Right ventricle myocardium superior (tissue), 1 donor: ENCODE data around the gene CDR2L. TPM values are rescaled to one million over a fixed set of nuclear protein-coding genes. Genes with fewer than 3 reads are reported as not detected.
"Not testable (repeated sequence)": the region's sequence is repeated elsewhere in the genome, so short reads cannot be mapped to it uniquely, and the experiment has no call there.

Experiments
- ATAC-seq: fragments of 200-7000 bp; cut with Tn5 transposase; one replicate; pipeline ENCODE4 v1.9.1; 2020; ENCODE audit warnings: mild to moderate bottlenecking; ENCODE audit not compliant: poor library complexity
- DNase-seq: peaks from one replicate; pipeline ENCODE4 v3.0.0-alpha.2; 2020
- intact Hi-C: fragments of 100-400 bp; cut with DNase I; formaldehyde crosslinking; loops from one replicate; pipeline ENCODE4 v1.11.2; 2022
- total RNA-seq: library from RNA; stranded (reverse); fragmentation: NEBNext Ultra II Directional; extraction: Animal tissue kit (Norgen Biotek cat#: 25700); gene quantifications from one replicate; pipeline ENCODE4 v1.2.1, GENCODE V29; 2021
- donor health status: DM: no; HTN: yes; CAD: no; lungs with severe emphysema.

Gene CDR2L
- total RNA-seq, 1 donor from 2014 or later: 18.4 TPM

DNA sequence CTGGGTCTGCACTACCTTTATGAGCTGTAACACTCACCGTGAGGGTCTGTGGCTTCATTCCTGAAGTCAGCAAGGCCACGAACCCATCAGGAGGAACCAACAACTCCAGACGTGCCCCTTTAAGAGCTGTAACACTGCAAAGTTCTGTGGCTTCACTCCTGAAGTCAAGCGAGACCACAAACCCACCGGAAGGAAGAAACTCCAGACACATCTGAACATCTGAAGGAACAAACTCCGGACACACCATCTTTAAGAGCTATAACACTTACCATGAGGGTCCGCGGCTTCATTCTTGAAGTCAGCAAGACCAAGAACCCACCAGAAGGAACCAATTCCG is 37.9 kb downstream of the CDR2L start:
- ATAC-seq, intact Hi-C loops, DNase-seq: not testable (repeated sequence)

DNA sequence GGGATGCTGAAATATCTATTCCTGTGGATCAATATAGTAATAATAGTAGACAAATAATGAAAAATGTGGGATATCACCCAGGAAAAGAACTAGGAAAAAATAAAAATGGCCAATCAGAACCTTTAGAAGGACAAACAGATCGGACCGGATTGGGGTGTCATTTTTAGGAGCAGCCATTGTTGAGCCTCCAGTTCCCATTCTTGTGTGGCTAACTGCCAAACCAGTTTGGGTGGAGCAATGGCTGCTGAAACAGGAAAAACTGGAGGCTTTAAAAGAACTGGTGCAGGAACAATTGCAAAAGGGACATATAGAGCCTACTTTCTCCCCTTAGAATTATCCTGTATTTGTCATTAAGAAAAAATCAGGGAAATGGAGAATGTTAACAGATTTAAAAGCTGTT is 39.2 kb downstream of the CDR2L start:
- DNase-seq, intact Hi-C loops, ATAC-seq: not testable (repeated sequence)

DNA sequence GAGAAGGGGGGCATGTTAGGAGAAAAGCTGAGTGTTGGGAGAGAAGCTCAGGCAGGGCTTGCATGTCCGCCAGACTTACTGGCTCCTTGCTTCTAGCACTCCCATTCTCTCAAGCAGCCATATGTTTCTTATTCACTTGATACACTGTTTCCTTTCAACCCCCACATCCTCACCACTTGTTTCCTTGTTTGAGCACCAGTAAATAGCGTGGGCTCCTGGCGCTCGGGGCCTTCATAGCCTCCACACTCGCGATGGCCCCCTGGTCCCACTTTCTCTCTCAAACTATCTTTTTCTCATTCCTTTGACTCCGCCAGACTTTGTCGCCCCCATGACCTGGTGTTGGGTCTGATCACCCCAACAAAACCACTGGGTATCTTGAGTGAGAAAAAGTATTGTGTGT is 42.7 kb downstream of the CDR2L start:
- ATAC-seq (no peak), DNase-seq (no peak)
- intact Hi-C loops: loop anchor here (10.0 kb wide), 1 partner anchor 45 kb away; the partner anchor contains the start of gene CDR2L

DNA sequence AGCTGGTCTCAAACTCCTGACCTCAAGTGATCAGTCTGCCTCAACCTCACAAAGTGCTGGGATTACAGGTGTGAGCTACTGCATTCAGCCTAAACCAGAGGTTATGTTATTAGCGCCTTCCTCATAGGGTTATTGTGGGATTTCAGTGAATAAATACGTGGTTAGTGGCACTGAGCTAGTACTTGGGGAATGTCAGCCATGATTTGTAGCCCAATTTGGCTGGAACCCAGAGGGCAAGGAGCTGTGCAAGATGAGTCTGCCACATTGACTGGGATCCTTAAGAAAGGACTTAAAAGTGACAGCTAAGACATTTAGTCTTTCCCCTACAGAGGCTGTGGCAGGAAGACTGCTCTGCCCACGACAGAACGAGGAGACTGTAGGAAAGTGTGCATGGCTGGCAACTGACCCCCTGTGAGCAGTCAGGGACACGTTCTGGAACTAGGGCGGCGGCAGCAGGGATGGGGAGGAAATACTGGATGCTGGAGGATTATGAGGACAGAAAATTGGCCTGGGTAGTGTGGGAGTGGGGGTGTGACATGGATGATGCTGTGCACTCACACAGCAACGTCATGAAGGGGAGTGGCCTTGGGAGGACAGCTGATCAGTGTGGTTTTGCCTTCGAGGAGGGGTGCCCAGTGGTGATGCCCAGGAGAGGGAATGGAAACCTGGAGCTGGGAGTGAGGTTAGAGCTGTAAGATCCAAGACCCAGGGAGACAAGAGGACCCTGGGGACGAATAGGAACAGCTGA is 44.7 kb downstream of the CDR2L start:
- intact Hi-C loops: loop anchor here (10.0 kb wide), 1 partner anchor 47 kb away; the partner anchor contains the start of gene CDR2L
- ATAC-seq (peak; percentile 7), DNase-seq (peak; percentile 80)

DNA sequence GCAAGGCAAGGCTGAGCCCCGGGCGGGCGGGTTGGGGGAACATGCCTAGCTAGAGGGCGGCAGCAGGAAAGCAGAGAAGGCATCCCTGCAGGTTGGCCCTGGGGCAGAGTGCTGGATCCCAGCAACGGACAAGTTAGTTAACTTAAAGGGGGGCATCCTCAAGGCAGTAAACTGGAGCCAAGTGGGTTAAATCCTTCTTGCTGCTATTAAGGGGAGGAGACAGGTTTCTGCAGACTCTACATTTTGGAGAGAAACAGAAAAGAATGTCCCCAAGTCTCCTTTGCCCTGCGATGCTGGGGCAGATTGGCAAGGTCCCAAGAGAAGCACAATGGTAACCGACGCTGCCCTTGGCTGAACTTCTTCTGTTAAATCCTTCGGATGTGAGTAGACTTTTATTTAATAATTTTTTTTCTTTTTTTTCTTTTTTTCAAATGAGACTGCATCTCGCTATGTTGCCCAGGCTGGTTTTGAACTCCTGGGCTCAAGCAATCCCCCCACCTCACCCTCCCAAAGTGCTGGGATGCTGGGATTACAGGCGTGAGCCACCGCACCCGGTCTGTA is 45.4 kb downstream of the CDR2L start:
- ATAC-seq: no peak
- intact Hi-C loops: loop anchor here (10.0 kb wide), 1 partner anchor 48 kb away; the partner anchor contains the start of gene CDR2L
- DNase-seq: no peak

DNA sequence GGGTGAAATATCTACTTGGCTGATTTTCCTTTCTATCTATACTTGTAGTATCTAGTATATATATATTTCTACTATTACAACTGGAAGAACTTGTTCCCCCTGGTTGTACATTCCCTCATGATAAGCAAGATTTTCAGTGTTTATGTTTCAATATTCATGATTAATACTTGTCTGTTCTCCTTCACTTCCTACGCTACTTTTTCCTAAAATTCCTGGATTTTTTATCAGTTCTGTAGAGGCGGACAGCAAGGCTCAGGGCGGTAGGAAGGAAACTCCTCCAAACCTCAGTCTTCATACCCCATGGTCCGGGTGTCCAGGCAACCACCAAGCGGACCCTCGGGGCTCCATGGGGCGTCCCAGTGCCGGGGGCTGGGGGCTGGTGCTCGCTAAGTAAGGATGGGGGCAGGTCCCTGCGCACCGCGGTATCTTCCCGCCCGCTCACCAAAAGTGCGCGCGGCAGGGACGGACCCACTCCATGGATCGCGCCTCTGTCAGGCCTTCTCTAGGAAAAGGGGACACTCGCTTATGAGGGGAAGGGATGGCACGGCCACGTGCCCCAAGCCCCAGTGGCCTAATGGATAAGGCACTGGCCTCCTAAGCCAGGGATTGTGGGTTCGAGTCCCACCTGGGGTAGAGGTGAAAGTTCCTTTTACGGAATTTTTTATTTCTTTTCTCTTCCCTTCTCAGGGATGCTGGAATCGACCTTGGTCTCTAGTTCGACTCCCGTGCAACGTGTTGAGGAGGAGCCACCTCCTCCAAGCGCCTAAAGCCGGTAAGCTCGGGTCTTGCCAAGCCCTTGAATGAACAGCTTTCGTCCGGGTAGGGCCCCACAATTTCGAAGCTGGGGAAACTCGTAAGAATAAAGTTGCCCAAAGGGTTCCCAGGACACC is 46.2 kb downstream of the CDR2L start:
- intact Hi-C loops: loop anchor here (10.0 kb wide), 1 partner anchor 49 kb away; the partner anchor contains the start of gene CDR2L
- DNase-seq: peak; percentile 94
- peak; percentile 81 for ATAC-seq

DNA sequence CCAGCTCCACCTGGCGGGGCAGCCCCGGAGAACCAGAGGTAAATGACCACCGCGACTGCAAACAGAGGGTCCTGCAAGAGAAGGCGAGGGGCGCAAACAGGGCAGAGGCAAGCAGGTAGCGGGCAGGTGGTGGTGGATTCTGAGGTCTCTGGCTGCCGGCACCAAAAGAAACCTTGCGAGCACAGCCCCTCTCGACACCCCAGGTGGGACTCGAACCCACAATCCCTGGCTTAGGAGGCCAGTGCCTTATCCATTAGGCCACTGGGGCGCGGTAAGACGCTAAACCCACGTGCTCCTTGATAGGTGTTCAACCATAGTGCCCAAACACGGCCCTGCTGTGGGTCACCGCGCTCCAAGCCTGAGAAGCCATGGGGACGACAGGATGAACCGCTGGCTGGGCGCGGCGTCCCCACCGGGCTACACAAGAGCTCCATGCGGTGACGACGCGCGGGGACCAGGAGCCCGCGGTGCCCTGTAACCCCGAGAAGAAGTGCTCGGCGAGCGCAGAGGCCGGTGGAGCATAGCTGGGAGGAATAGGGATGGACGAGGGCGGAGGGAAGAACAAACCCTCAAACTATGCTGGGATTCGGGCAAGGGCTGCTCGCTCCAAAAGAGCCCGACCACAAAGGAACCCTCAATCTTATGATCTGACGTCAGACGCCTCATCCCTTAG is 46.9 kb downstream of the CDR2L start:
- intact Hi-C loops: loop anchor here (10.0 kb wide), 1 partner anchor 50 kb away; the partner anchor contains the start of gene CDR2L
- ATAC-seq (peak; percentile 80), DNase-seq (peak; percentile 89)

DNA sequence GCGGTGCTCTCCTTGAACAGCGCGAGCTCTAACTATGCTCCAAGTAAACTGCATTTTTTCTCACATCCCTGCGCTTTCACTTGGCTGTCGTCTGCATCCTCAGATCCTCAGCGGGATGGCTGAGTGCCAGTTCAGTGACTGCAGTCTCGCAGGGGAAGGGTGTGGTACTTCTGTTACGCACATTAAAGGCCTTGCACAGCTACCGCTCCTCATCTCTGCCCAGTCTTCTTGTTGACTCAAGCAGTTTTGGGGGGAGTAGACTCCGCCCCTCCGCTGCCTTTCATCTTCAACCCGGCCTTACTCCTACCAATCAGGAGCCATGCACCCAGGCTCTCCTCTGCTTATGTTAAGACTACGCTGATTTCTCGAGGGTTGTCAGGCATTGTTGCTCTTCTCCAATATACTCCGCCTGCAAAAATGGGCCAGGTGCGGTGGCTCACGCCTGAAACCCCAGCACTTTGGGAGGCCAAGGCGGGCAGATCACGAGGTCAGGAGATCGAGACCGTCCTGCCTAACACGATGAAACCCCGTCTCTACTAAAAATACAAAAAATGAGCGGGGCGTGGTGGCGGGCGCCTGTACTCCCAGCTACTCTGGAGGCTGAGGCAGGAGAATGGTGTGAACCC is 49.3 kb downstream of the CDR2L start:
- DNase-seq (peak; percentile 93), ATAC-seq (peak; percentile 40)
- intact Hi-C loops: loop anchor here (10.0 kb wide), 1 partner anchor 52 kb away; the partner anchor contains the start of gene CDR2L

DNA sequence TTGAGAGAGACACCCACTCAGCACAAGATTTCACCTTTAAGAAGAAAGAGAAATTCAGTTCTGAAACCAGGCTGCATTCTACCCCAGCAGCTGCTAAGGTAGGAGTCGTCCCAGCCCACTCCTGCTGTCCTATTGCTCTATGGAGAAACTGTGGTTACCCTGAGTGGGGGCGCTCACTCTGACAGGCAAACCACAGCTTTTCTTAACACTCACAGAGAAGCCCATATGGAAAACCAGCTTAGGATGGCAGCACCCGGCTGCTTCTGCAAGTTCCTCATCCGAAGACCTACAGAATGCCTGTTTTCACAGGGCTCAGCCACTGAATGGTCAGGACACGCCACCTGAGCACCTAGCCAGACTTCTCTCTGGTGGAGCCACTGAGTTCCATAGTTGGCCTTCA is 51.8 kb downstream of the CDR2L start:
- no peak for ATAC-seq
- intact Hi-C loops: loop anchor here (10.0 kb wide), 1 partner anchor 54 kb away; the partner anchor contains the start of gene CDR2L
- no peak for DNase-seq

DNA sequence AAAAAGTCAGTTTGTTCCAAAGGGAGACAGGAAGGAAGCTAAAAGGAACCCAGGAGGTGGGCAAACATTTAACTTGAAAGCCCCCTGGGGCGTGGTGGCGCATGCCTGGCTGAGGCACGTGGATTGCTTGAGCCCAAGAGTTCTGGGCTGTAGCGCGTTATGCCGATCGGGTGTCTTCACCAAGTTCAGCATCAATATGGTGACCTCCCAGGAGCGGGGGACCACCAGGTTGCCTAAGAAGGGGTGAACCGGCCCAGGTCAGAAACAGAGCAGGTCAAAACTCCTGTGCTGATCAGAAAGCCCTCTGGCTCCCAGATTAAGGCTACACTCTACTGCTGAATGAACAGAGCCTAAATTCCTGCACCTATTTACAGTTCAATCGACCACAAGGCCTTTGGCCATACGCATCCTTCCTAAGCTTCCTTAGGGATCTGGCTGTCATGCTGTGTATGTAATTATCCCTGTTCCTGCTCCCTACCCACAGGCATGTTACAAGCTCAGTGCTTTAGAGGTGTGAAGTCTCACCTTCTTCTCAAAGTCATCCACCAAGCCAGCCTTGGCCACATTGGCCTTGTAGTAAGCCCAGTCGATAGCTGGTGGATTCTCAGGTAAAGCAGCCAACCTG is 54.3 kb downstream of the CDR2L start:
- no peak for DNase-seq
- intact Hi-C loops: no loop called here
- ATAC-seq: no peak

DNA sequence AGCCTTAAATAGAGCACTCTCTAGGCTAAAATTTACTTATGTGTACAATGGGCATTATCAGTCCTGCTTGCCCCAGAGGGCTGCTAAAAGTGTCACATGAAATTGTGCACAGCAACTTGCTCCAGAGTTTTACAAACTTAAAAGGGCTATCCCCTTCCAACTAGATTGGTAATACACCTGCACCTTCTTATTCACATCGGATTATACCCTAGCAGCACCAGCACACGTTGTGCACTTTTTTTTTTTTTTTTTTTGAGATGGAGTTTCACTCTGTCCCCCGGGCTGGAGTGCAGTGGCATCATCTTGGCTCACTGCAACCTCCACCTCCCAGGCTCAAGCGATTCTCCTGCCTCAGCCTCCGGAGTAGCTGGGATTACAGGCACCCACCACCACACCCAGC is 56.4 kb downstream of the CDR2L start:
- intact Hi-C loops, DNase-seq, ATAC-seq: not testable (repeated sequence)

DNA sequence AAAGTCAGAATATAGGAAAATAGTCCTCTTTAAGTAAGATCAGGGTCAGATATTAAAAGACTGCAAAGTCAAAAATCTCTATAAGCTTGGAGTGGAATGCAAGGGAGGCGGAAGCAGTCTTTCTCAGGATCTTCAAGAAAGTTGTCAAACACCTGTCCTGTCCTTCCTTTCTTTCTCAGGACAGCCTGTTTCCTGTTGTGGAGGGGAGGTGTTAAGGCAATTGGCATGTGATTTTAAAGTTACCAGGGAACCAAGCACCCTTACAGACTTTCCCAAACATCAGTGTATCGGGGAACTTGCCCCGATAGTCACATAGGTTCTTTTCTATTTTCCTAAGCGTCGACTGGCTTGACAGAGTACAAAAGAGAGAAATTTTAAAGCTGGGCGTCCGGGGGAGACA is 57.3 kb downstream of the CDR2L start:
- DNase-seq: no peak
- ATAC-seq: no peak
- intact Hi-C loops: no loop called here

DNA sequence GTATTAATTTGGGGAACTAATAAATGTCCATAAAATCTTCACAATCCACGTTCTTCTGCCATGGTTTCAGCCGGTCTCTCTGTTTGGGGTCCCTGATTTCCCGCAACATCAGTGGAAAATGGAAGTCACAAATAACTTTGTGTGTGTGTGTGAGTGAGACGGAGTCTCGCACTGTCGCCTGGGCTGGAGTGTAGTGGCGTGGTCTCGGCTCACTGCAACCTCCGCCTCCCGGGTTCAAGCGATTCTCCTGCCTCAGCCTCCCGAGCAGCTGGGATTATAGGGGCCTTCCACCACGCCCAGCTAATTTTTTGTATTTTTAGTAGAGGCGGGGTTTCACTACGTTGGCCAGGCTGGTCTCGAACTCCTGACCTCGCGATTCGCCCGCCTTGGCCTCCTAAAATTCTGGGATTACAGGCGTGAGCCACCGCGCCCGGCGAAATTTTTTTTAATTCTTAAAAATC is 58.5 kb downstream of the CDR2L start:
- intact Hi-C loops, ATAC-seq, DNase-seq: not testable (repeated sequence)

DNA sequence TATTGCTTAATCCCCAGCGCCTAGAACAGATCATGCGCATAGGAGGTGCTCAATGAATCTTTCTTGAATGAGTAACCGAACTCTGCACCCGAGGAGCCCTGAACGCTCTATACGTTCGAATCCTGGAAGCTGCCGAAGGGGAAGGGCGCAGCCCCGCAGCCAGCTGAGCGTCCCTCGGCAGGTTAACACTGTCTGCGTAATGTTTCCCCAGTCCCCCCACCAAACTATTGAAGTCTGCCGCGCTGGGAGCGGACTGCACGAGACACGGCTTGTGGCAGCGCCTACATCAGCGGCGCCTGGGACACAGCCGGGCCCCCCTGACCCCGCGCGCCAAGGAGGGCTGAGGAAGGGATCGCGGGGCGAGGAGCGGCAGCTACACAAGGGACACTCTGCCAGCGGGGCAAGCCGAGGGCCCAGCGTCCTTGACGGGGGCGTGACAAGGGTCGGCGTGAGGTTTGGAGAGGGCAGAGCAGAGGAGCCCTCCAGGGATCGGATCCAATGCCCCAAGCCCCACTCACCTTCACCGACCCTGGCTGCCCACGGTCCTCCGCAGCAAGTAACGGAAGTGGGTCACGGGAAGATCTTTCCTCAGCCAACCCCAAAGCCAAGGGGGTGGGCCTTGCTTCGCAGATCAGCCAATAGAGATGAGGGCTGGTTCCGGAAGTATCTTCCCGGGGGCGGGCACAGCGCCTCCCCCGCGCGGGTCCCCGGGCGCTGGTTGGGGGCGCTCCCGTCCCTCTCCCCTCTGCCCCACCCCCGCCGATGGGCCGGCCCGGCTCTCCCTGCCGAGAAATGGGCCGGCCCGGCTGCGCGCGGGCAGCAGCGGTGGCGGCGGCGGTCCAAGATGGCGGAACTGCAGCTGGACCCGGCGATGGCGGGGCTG is 59.2 kb downstream of the CDR2L start, which contains the start of the genes ATP5PD and KCTD2:
TSS of gene ATP5PD (minus strand) at position 563 of the 883 bp plus-strand sequence. CDS start 4,319 bp downstream, outside the sequence.
TSS of gene KCTD2 (plus strand) at position 819 of the 883 bp plus-strand sequence. CDS start at position 845, 26 bp downstream.
- DNase-seq: peak; percentile 97
- peak; percentile 98 for ATAC-seq
- intact Hi-C loops: no loop called here

DNA sequence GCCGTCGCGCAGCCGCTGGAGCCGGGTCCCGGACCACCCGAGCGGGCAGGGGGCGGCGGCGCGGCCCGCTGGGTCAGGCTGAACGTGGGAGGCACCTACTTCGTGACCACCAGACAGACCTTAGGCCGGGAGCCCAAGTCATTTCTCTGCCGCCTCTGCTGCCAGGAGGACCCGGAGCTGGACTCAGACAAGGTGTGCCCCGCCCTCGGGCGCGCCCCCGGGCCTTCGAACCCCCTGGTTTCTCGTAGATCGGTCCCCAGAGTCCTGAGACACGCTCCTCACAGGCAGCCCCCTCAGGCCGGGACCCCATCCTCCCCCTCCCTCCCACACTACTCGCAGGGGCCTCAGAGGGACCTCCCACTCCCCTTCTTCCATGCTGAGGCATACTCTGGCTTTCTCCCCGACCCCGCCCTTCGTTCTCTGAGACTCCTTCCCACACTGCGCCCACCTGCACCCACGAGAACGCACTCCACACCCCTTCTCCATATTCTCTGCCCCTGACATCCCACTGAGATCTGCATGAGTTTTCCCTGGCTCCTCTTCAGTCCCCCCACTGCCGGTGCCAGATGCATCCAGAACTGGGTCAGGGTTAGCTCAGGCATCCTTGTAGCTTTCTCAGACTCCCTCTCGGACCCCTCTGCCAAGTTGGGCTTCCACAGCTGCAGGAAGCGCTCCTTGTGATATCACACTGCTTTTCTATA is 60.1 kb downstream of the CDR2L start:
- ATAC-seq (no peak), DNase-seq (peak; percentile 69)
- intact Hi-C loops: no loop called here
